ENCODE results near the gene DYRK1B.

DYRK1B gene

DNA sequence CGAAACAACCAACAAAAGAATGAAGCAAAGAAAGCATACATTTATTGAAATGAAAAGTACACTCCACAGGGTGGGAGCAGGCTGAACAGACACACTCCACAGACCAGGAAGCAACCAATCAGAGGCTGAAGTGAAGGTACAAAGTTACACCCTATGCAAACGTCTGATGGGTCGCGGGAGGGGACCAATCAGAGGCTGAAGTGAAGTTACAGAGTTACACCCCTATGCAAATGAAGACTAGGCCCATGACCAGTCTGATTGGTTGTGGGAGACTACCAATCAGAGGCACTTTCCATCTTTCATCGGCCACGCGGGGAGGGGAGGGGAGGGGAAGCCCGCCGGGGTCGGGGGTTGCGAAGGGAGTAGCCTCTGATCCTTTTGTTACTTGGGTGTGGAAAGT lies 24.6 kb upstream of the DYRK1B start:
- peak; percentile 75 for DNase-seq (ENCODE audit: low spot score)

GRCh38 chr19:39852882-39853281 lies 18.9 kb upstream of the DYRK1B start:
- no peak for DNase-seq (ENCODE audit: low spot score)

DNA sequence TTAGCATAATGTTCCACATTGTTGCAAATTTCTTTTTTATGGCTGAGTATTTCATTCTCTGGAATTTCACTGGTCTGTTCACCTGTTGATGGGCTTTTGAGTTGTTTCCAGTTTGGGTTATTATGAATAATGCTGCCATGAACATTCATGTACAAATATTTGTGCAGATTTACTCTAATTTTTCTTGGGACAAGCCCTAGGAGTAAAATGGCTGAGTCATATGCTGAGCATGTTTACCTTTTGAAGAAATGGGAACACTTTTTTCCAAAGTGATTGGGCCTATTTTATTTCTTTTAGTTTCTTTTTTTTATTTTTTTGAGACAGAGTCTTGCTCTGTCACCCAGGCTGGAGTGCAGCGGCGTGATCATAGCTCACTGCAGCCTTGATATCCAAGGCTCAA lies 16.9 kb upstream of the DYRK1B start:
- DNase-seq (ENCODE audit: low spot score): no peak

DNA sequence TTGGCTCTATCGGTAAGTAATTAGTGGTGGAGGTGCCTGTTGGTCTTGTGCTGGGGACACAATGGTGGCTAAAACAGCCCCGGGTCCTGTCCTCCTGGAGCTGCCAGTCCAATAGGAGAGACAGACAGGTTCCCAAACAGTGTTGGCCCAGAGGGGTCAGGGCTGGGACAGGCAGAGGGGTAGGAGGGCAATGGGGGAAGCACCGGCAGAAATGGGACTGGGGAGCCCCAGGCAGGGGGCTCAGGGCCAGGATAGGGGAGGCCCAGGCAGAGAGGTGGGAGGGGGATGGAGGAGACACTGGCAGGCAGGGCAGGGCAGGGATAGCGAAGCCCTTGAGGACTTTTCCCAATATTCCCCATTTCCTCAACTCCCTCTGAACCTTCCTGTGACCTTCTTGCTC lies 14.4 kb upstream of the DYRK1B start:
- no peak for DNase-seq (ENCODE audit: low spot score)

DNA sequence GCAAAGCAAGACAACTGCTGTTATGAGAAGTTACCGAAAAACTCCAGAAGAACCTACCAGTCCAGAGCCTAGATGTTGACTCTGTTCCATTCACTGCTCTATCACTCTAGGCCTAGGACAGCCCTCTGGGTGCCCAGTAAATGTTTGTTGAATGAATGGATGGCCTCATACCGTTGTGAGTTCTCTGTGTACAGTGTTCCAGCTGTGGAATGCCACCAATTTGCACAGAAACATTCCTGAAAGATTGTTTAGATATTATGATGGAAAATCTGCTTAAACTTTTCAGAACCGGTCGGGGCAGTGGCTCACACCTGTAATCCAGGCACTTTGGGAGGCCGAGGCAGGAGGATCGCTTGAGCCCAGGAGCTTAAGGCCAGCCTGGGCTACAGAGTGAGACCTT lies 13.6 kb upstream of the DYRK1B start:
- no peak for DNase-seq (ENCODE audit: low spot score)

DNA sequence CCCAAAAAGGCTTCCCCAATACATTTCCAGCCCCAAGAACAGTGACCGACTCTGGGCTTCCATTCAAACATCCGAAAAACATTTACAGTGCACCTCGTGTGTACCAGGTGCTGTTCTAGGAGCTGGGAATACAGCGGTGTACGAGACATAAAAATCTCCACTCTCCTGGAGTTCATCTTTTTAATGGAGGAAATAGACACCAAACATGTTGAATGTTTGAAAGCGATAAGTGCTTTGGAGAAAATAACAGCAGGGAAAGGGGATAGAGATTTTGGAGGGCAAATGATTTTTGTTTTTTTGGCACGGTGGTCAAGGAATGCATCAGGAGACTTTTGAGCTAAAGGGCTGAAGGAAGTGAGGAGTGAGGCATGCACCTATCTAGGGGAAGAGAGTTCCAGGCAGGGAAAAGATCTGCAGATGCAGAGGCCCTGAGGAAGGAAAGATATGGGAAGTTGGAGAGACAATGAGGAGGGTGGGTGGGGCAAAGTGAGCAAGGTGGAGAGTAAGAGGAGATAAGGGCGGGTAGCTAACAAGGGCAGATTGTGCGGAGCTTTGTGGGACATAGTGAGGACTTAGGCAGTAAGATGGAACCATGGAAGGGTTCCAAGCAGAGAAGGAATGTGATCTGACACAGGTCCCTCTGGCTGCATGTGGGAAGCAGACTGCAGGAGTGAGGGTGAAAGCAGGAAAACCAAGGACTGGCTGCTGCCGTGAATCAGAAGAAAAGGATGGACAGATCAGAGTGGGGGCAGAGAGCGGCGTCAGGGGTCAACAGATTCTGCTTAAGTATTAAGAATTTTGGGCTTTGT lies 12.9 kb upstream of the DYRK1B start:
- no peak for DNase-seq (ENCODE audit: low spot score)

GRCh38 chr19:39845933-39846677 lies 12.1 kb upstream of the DYRK1B start, which contains the start of gene FBL:
TSS of gene FBL (minus strand) at chr19:39846379. CDS start at chr19:39846300, 79 bp downstream.
- DNase-seq (ENCODE audit: low spot score): peak; percentile 97

DNA sequence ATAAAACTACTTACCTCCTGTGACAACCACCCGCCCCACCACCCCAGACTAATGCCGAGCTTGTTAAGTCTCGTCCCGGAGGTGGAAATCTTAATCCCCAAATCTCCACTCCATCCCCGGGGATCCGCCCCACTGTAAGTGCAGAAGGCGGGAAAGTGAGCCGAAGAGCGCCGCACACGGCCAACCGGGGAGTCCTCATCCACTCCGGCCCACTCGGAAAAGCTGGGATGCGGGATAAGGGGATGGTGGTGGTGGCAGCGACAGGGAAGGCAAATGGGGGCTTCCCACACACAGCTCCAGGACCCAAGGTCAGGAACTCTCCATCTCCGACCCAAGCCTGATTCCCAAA lies 11.6 kb upstream of the DYRK1B start:
- DNase-seq (ENCODE audit: low spot score): peak; percentile 57

DNA sequence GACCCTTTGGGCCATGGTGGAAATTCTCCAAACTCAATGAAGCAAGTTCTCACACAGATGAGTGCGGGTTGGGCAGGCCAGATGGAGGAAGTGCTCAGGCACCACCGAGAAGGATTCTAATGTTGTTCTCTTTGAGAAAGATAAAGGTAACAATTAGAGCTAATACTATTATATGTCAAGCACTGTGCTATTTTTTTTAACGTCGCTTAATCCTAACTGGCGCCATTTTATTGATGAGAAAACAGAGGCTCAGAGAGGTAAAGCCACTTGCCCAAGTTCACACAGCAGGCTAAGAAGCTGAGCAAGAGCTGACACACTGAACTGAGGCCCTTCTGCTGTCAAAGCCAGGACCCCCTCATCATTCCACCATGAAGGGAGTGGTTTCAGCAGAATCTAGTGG lies 11.2 kb upstream of the DYRK1B start:
- DNase-seq (ENCODE audit: low spot score): no peak

DNA sequence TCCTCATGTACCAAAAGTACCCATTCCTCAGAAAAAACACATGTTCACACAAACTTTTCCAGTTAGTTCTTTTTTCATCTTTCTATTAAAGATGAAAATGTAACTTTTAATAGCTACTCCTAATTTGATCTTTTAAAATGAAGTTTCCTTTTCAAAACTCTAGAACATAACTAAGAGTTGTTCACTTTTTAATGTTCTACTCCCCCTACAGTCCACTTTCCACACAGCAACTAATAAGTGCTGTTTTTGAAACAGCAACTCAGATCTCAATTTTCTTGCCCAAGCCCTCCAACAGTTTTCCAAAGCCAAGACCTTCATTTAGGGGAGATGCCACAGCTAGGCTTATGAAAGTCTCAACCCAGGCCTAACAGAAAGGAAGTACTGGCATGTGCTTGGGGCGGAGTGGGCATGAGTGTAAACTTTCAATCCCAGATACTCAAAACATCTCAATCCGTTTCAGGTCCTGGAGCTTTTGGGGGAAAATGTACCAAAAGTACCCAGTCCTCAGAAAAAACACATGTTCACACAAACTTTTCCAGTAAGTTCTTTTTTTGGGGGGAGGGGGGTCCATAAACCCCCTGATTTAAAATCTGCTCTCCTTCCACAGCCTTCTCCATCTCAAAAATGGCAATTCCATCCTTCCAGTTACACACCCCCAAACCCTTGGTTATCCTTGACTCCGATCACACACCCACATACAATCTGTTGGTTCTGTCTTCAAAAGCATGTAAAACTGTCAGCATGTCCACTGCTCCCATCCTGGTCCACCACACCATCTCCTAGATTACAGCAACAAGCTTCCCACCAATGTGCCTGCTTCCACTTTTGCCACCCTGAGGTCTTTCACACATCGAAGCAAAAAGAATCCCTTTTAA lies 10.2 kb upstream of the DYRK1B start:
- DNase-seq (ENCODE audit: low spot score): no peak

DNA sequence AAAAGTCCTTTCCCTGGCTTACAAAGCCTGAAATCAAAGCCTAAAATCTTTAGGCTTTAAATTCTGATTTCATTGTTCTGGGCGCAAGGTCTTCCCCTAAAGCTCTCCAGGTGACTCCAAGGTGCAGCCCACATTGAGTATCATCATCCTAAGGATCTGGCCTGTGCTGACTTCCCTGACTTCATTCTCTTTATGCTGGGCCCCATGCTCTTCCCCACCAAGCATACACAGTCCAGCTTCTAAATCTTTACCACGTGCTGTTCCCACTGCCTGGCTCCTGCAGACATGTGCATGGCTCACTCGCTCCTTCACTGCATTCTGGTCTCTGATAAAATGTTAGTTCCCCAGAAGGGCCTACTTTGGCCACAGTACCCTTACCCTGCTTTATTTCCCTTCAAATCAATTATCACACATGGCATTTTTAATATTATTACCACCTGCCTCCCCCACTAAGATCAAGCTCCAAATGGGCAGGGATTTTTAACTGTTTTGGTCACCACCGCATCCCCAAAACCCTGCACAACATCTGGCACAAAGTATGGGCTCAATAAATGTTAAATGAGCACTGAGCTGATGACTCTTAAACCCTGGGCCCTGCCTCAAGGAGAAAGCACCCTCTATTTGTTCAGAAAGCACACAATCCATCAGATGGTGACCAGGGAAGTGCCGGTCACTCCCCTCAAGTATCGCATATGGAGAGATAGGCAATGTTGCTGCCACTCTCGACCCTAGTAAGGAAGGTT lies 8.9 kb upstream of the DYRK1B start:
- DNase-seq (ENCODE audit: low spot score): no peak

DNA sequence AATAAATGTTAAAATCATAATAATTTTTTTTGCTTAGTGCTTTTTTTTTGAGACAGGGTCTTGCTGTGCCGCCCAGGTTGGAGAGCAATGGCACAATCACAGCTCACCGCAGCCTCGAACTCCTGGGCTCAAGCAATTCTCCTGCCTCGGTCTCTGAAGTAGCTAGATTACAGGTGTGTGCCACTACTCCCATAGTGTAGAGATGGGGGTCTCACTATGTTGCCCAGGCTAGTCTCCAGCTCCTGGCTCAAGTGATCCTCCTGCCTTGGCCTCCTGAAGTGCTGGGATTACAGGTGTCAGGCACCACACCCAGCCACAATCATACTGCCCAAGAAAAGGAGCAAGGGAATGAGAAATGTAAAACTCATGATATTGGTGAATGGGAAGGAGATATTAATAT lies 7.1 kb upstream of the DYRK1B start:
- DNase-seq (ENCODE audit: low spot score): no peak

- no peak for DNase-seq (ENCODE audit: low spot score)
Measured at GRCh38 chr19:39840492-39840891, 6.5 kb upstream of the DYRK1B start.

DNA sequence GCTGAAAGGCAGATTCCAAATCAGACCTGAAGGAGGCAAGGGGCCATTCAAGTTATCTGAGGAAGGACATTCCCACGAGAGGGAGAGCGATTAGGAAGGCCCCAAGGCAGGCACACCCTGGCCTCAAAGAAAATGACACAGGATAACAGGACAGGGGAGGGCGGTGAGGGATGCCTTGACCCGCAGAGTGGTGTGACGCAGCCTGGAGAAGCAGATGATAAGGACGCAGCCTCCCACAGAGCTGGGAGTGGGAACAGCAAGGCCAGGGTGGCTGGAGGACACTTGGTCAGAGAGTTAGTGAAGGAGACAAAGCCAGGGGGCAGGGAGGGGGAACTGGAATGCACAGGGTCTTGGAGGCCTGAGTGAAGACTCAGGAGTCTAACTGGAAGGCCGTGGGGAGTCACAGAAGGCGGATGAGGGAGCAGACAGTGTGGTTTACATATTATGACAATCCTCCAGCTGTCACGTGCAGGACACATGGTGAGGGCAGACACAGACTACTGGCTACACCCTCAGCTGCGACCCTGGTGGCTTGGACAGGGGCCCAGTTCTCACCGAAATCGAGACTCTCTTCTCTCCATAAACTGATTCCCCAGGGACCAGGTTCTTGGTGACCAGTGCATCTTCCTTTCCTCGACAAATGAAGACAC lies 5.8 kb upstream of the DYRK1B start:
- DNase-seq (ENCODE audit: low spot score): no peak

GRCh38 chr19:39838569-39838968 lies 4.6 kb upstream of the DYRK1B start:
- DNase-seq (ENCODE audit: low spot score): no peak

DNA sequence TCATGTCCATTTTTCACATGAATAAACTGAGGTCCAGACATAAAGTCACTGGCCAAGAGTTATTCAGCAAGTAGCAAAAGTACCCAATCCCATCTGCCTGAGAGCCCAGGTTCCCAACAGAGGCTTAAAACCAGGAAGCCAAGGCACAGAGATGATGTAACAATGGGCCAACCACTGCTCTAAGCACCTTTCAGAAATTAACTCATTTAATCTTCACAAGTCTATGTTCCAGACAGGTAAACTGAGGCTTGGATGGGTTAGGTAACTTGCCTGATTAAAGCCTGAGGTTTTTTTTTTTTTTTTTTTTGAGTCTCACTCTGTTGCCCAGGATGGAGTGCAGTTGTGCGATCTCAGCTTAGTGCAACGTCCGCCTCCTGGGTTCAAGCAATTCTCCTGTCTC lies 4.0 kb upstream of the DYRK1B start:
- no peak for DNase-seq (ENCODE audit: low spot score)

- DNase-seq (ENCODE audit: low spot score): peak; percentile 98
Measured at GRCh38 chr19:39834287-39834841, 402 bp upstream of the DYRK1B start.

- no peak for DNase-seq (ENCODE audit: low spot score)
Measured at GRCh38 chr19:39833160-39833463, 850 bp downstream of the DYRK1B start.

GRCh38 chr19:39832341-39833083 lies 1.4 kb downstream of the DYRK1B start:
- DNase-seq (ENCODE audit: low spot score): no peak

GRCh38 chr19:39831679-39832078 lies 2.3 kb downstream of the DYRK1B start:
- DNase-seq (ENCODE audit: low spot score): no peak

DNA sequence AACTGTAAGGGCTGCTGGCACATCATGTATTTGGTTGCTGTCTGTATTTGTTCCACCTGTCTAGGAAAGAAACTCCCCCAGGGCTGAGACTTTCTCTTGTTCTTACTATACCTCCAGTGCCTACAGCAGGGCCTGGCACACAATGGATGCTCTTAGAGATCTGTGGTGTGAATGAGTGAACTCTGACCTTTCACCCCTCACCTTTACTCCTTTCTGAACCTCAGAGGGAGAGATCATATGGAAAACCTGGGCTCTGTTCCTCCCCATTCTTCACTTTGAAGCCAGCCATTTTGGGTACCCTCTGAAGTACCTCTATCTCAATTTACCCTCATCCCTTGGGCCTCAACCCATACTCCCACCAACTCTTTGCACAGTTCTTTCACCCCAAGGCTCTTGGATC lies 3.1 kb downstream of the DYRK1B start:
- DNase-seq (ENCODE audit: low spot score): no peak

All from ecto neural progenitor cell (in vitro differentiated cells).